H1 (cell line): ENCODE data around the gene EVI5.

Source experiments
- BRCA1 ChIP-seq: IDR thresholded peaks from 2 replicates; pipeline ENCODE4 v1.6.1; 2012; ENCODE audit warnings: low read depth, low read length, improper control_type of control experiment
- CEBPB ChIP-seq: IDR thresholded peaks from 2 replicates; pipeline ENCODE4 v1.6.1; 2012; ENCODE audit warnings: low read depth, low read length
- POLR2AphosphoS5 ChIP-seq: IDR thresholded peaks from 2 replicates; pipeline ENCODE4 v1.6.1; 2011; ENCODE audit warnings: low read depth, low read length
- TAF1 ChIP-seq: IDR thresholded peaks from 2 replicates; pipeline ENCODE4 v1.6.1; 2011; ENCODE audit warnings: mild to moderate bottlenecking, low read depth, low read length
- ZNF274 ChIP-seq: IDR thresholded peaks from 2 replicates; pipeline ENCODE4 v1.7.0; 2012; ENCODE audit warnings: low read length, borderline replicate concordance; ENCODE audit errors: extremely low read depth

DNA sequence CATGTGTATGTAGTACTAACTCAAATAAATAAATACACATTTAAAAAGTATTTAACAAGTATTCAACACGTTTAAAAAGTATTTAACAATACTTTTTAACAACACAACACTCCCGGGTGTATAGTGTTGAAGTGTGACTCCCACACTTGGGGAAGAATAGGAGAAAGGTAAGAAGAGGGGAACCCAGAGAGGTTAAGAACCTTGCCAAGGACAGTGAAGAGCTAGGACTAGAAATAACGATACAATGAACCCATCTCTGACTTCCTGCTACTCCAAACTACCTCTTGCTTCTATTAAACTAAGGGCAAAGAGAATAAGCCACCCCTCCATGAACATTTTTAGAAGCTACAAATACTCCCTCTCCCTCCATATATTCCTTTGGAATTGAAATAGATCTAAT is 296.5 kb downstream of the EVI5 start:
- TF ChIP-seq BRCA1 (no peak), ZNF274 (no peak), POLR2AphosphoS5 (no peak), CEBPB (no peak), TAF1 (no peak)
